Measurements from ENCODE around the gene MAP2K7. TPM values are rescaled to one million over a fixed set of nuclear protein-coding genes. Genes with fewer than 3 reads are reported as not detected.

Gene MAP2K7
- polyA plus RNA-seq, 1 donor (not counting 4 experiments of a cell fraction or from before 2014, with no cell fraction given): 8.4 TPM

DNA sequence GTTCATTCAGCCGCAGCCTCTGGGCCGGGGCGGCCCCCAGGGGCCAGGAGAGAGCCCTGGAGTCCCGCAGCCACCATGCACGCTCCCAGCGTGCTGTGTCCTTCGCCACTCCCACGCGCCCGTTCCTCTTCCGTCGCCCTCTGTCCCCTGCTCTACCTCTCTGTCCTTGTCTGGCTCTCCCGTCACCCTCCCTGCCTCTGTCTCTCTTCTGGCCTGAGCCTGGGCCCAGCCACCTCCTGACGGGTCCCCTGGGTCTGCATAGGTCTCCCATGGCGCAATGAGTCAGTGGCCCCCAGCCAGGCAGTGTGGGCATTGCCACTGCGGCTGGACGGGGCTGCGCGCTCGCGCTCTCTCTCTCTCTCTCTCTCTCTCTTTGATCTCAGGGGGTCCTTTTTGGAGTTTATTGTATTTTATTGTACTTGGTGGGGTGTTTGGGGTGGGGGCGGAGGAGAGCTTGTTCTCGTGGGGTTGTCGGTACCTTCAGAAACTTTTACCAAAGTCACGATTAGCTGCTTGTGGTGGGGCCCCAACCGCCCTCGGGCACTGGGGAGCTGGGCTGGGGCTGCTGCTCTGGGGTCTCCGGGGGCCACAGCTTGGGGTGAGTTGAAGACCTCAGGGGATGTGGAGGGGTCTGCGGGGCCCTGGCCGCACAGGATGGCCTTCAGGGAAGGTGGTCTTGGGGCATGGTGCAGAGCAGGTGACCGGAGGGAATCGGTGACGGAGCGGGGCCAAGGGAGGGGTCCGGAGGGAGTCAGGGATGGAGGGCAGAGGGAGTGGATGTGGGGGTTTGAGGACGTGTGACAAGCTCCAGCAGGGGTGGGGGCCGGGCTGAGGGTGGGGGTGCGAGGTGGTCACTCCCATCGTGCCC, 9.3 kb downstream of the MAP2K7 start:
- no peaks in the 10 kb centered on the region for H4K20me1 ChIP-seq (ENCODE audit: control insufficient read depth, extremely low read depth, insufficient read depth, low read length)
- H3K4me3 ChIP-seq (ENCODE audit: control insufficient read depth in 2 of 3, extremely low read depth in 1 of 3, insufficient read depth in 2 of 3, low read depth in 1 of 3, low read length in 3 of 3): no peak overlapping the region
- FAIRE-seq (no peak), DNase-seq (ENCODE audit: low read depth, low spot score) (no peak)
- dilution Hi-C loops (cut with MboI; ENCODE audit: extremely low pct_ligation_motif_present, low sequenced_read_pairs): no loop called here
- no peak overlapping the region for H3K27ac ChIP-seq (ENCODE audit: control insufficient read depth, insufficient read depth, low read length)
- H3K9me3 ChIP-seq (ENCODE audit: control insufficient read depth, low read depth, low read length): no peaks in the 10 kb centered on the region
- peaks cover 19% of the 10 kb centered on the region for H3K27me3 ChIP-seq (ENCODE audit: control insufficient read depth, extremely low read depth, insufficient read depth, low read length)
- TF ChIP-seq EZH2 (IDR thresholded peaks at IDR 0.05; ENCODE audit: low read length): no peak
- TF ChIP-seq, protein P1, sequence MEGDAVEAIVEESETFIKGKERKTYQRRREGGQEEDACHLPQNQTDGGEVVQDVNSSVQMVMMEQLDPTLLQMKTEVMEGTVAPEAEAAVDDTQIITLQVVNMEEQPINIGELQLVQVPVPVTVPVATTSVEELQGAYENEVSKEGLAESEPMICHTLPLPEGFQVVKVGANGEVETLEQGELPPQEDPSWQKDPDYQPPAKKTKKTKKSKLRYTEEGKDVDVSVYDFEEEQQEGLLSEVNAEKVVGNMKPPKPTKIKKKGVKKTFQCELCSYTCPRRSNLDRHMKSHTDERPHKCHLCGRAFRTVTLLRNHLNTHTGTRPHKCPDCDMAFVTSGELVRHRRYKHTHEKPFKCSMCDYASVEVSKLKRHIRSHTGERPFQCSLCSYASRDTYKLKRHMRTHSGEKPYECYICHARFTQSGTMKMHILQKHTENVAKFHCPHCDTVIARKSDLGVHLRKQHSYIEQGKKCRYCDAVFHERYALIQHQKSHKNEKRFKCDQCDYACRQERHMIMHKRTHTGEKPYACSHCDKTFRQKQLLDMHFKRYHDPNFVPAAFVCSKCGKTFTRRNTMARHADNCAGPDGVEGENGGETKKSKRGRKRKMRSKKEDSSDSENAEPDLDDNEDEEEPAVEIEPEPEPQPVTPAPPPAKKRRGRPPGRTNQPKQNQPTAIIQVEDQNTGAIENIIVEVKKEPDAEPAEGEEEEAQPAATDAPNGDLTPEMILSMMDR (optimal IDR thresholded peaks at IDR 0.05 in 1 of 3, IDR thresholded peaks at IDR 0.05 in 1 of 3, conservative IDR thresholded peaks at IDR 0.05 in 1 of 3; ENCODE audit: extremely low read depth in 1 of 3, insufficient read depth in 2 of 3, low read length in 3 of 3): no peak
- peaks cover 9% of the 10 kb centered on the region for H3K4me1 ChIP-seq (ENCODE audit: control insufficient read depth, extremely low read depth, insufficient read depth, low read length)
- no peaks in the 10 kb centered on the region for H3K9me1 ChIP-seq (ENCODE audit: control insufficient read depth, extremely low read depth, insufficient read depth, low read length)
- peaks cover 7 to 11% of the 10 kb centered on the region in 2 experiments for H3K36me3 ChIP-seq (ENCODE audit: control insufficient read depth in 2 of 2, extremely low read depth in 1 of 2, insufficient read depth in 2 of 2, low read length in 2 of 2)
- no peak overlapping the region for H3K4me2 ChIP-seq (ENCODE audit: control insufficient read depth, extremely low read depth, insufficient read depth, low read depth, low read length)
- no peak overlapping the region for H3K9ac ChIP-seq (ENCODE audit: control insufficient read depth, extremely low read depth, insufficient read depth, low read length)
- no peak overlapping the region for H2AFZ ChIP-seq (ENCODE audit: control insufficient read depth, low read length)
- peaks cover 4% of the 10 kb centered on the region for H3K79me2 ChIP-seq (ENCODE audit: control insufficient read depth, insufficient read depth, low read length)

DNA sequence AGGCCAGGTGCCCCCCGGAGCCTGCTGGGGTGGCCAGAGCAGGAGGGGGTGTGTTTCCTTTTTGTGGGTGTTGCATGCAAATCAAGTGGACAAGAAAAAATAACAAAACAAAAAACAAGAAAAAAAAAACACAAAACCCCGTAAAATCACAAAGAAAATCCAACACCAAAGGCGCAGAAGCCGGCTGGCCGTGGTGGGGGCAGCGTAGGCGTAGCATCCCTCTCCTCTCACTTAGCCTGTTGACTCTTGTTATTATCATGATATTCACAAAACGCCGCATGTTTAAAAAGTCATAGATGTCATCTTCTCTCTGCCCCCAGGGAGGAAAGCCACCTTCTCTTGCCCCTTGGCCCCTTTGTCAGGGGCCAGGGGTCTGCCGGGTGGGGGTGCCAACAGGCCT, 10.0 kb downstream of the MAP2K7 start:
- no peak overlapping the region for H3K9ac ChIP-seq (ENCODE audit: control insufficient read depth, extremely low read depth, insufficient read depth, low read length)
- no peak overlapping the region for H2AFZ ChIP-seq (ENCODE audit: control insufficient read depth, low read length)
- no peaks in the 10 kb centered on the region for H3K79me2 ChIP-seq (ENCODE audit: control insufficient read depth, insufficient read depth, low read length)
- peaks cover 9% of the 10 kb centered on the region for H3K4me1 ChIP-seq (ENCODE audit: control insufficient read depth, extremely low read depth, insufficient read depth, low read length)
- DNase-seq (ENCODE audit: low read depth, low spot score): no peak
- H3K36me3 ChIP-seq (ENCODE audit: control insufficient read depth in 2 of 2, extremely low read depth in 1 of 2, insufficient read depth in 2 of 2, low read length in 2 of 2): peaks cover 7 to 11% of the 10 kb centered on the region in 2 experiments
- TF ChIP-seq, protein P1 (optimal IDR thresholded peaks at IDR 0.05 in 1 of 3, IDR thresholded peaks at IDR 0.05 in 1 of 3, conservative IDR thresholded peaks at IDR 0.05 in 1 of 3; ENCODE audit: extremely low read depth in 1 of 3, insufficient read depth in 2 of 3, low read length in 3 of 3): no peak
- no peak for TF ChIP-seq EZH2 (IDR thresholded peaks at IDR 0.05; ENCODE audit: low read length)
- dilution Hi-C loops (cut with MboI; ENCODE audit: extremely low pct_ligation_motif_present, low sequenced_read_pairs): no loop called here
- H3K27ac ChIP-seq (ENCODE audit: control insufficient read depth, insufficient read depth, low read length): no peak overlapping the region
- no peak overlapping the region for H3K4me2 ChIP-seq (ENCODE audit: control insufficient read depth, extremely low read depth, insufficient read depth, low read depth, low read length)
- H4K20me1 ChIP-seq (ENCODE audit: control insufficient read depth, extremely low read depth, insufficient read depth, low read length): no peaks in the 10 kb centered on the region
- H3K9me1 ChIP-seq (ENCODE audit: control insufficient read depth, extremely low read depth, insufficient read depth, low read length): no peaks in the 10 kb centered on the region
- no peak for FAIRE-seq
- peaks cover 24% of the 10 kb centered on the region for H3K27me3 ChIP-seq (ENCODE audit: control insufficient read depth, extremely low read depth, insufficient read depth, low read length)
- no peaks in the 10 kb centered on the region for H3K9me3 ChIP-seq (ENCODE audit: control insufficient read depth, low read depth, low read length)
- no peak overlapping the region for H3K4me3 ChIP-seq (ENCODE audit: control insufficient read depth in 2 of 3, extremely low read depth in 1 of 3, insufficient read depth in 2 of 3, low read depth in 1 of 3, low read length in 3 of 3)
